Natural killer cell (primary cell): Measurements from ENCODE around the gene THAP7. TPM values are rescaled to one million over a fixed set of nuclear protein-coding genes. Genes with fewer than 3 reads are reported as not detected.
A peak's percentile ranks its signal among the peaks of the same experiment; 100 is the strongest.

Experiments
- ATAC-seq, 3 donors: fragments of 150-1000 bp in 2 of 3; fragments of 200-7000 bp in 1 of 3; cut with Tn5 transposase; 1 replicate in 1 of 3; 2 replicates in 2 of 3; pipeline ENCODE4 v1.10.0; 2021; ENCODE audit warnings: mild to moderate bottlenecking in 2 of 3, moderate library complexity in 2 of 3
- DNase-seq, 2 donors: peaks; one replicate each; pipeline versions ENCODE4 v3.0.0 to v3.0.0-alpha.2; 2013 to 2021; ENCODE audit warnings: mixed read lengths in 1 of 2
- H3K27ac ChIP-seq: one replicate; pipeline ENCODE4 v1.5.1; 2013; ENCODE audit warnings: mild to moderate bottlenecking, low read length
- H3K27me3 ChIP-seq: one replicate; pipeline ENCODE4 v1.6.1; 2013; ENCODE audit warnings: low read length; ENCODE audit not compliant: control insufficient read depth, insufficient read depth
- H3K36me3 ChIP-seq: one replicate; pipeline ENCODE4 v1.6.1; 2013; ENCODE audit warnings: low read length; ENCODE audit not compliant: control insufficient read depth, insufficient read depth
- H3K4me1 ChIP-seq: one replicate; pipeline ENCODE4 v1.6.1; 2013; ENCODE audit warnings: low read length; ENCODE audit not compliant: control insufficient read depth, insufficient read depth
- H3K4me3 ChIP-seq: one replicate; pipeline ENCODE4 v1.5.1; 2013; ENCODE audit warnings: low read length
- H3K9me3 ChIP-seq: one replicate; pipeline ENCODE4 v1.6.1; 2013; ENCODE audit warnings: low read length; ENCODE audit not compliant: control insufficient read depth, insufficient read depth
- H3K27ac Mint-ChIP-seq, 2 donors: one replicate each; pipeline ENCODE4 v1.8.0; 2022; ENCODE audit warnings: mild to moderate bottlenecking in 2 of 2, mixed read lengths in 2 of 2, moderate library complexity in 1 of 2
- H3K27me3 Mint-ChIP-seq, 2 donors: one replicate each; pipeline ENCODE4 v1.8.0; 2022; ENCODE audit warnings: low read depth in 2 of 2, mixed read lengths in 2 of 2
- H3K36me3 Mint-ChIP-seq: one replicate; pipeline ENCODE4 v1.8.0; 2022; ENCODE audit warnings: mixed read lengths
- H3K4me1 Mint-ChIP-seq, 2 donors: one replicate each; pipeline ENCODE4 v1.8.0; 2022; ENCODE audit warnings: mixed read lengths in 2 of 2
- H3K4me3 Mint-ChIP-seq: one replicate; pipeline ENCODE4 v1.8.0; 2022; ENCODE audit warnings: mild to moderate bottlenecking, moderate library complexity, mixed read lengths
- H3K9me3 Mint-ChIP-seq, 2 donors: one replicate each; pipeline ENCODE4 v1.8.0; 2022; ENCODE audit warnings: mixed read lengths in 2 of 2
- WGBS: methylation state at CpG from one replicate; pipeline ENCODE4 v1.1.7; 2013; ENCODE audit warnings: missing lambda C conversion rate; ENCODE audit not compliant: insufficient coverage; 5-methylcytosine and 5-hydroxymethylcytosine counted together
- intact Hi-C: fragments of 100-400 bp; cut with micrococcal nuclease; formaldehyde crosslinking; loops from one replicate; pipeline ENCODE4 v1.14.2; 2022
- total RNA-seq, 4 donors: library from RNA; stranded (reverse); fragments of 120-200 nt in 1 of 4; gene quantifications; one replicate each; pipeline versions ENCODE4 v1.2.3 to v1.2.4, GENCODE V29; 2013 to 2022
- TF ChIP-seq, protein P1 (sequence below): fragments of 200-600 bp; IDR thresholded peaks from one replicate; pipeline ENCODE4 v1.8.0; 2022; ENCODE audit warnings: antibody characterized with exemption

THAP7 gene
- total RNA-seq, 3 donors from 2014 or later (not counting 1 experiment from before 2014, with no cell fraction given) = 24.1 to 40.0 (median 26.8) TPM

DNA sequence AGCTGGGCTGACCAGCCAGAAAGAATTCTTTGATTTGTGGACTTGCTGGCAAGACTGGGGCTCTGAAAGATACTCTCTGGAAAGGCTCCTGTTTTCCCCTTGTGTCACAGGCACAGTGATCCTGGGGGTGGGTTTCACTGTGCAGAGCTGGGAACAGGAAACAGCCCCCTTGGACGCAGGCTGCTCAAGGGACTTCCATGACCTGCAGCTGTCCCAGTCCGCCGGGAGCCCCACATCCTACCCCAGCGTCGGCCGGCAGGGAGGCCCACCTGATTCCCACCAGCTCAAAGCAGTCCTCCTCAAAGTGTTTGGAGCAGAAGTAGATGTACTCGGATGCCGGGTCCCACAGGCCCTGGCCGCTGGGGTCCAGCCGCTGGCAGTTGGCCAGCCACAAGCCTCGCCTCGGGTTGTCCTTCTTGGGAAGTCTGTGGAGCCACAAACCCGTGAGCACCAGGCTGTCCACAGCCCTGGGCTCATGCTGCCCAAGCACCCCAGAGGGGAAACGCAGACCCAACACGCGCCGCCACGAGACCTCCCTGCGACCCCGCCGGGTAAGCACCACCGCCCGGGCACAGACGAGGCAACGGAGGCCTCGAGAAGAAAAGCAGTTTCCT, 824 bp downstream of the THAP7 start:
- H3K36me3 Mint-ChIP-seq = no peaks in the 10 kb centered on the region
- Histone ChIP-seq H3K36me3 (peaks cover 18% of the 10 kb centered on the region), H3K27ac (peak overlapping the region; percentile 94), H3K9me3 (no peaks in the 10 kb centered on the region), H3K27me3 (no peaks in the 10 kb centered on the region), H3K4me1 (peaks cover 35% of the 10 kb centered on the region), H3K4me3 (peak overlapping the region; percentile 87)
- WGBS = 3% methylated on average over 26 of the region's 26 CpGs
- H3K27me3 Mint-ChIP-seq = no peaks in the 10 kb centered on the region
- no peak for ATAC-seq
- peak overlapping the region; percentile 93 for H3K4me3 Mint-ChIP-seq
- TF ChIP-seq, protein P1, sequence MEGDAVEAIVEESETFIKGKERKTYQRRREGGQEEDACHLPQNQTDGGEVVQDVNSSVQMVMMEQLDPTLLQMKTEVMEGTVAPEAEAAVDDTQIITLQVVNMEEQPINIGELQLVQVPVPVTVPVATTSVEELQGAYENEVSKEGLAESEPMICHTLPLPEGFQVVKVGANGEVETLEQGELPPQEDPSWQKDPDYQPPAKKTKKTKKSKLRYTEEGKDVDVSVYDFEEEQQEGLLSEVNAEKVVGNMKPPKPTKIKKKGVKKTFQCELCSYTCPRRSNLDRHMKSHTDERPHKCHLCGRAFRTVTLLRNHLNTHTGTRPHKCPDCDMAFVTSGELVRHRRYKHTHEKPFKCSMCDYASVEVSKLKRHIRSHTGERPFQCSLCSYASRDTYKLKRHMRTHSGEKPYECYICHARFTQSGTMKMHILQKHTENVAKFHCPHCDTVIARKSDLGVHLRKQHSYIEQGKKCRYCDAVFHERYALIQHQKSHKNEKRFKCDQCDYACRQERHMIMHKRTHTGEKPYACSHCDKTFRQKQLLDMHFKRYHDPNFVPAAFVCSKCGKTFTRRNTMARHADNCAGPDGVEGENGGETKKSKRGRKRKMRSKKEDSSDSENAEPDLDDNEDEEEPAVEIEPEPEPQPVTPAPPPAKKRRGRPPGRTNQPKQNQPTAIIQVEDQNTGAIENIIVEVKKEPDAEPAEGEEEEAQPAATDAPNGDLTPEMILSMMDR = no peak
- intact Hi-C loops = loop anchor here (1.0 kb wide), 1 partner anchor 19 kb away; the partner anchor contains the start of gene LZTR1
- peak in 1 of 2 donors; percentile 37 for DNase-seq
- H3K27ac Mint-ChIP-seq = peak overlapping the region; percentile 98 to 99
- peaks cover 26 to 33% of the 10 kb centered on the region in 2 donors for H3K4me1 Mint-ChIP-seq
- H3K9me3 Mint-ChIP-seq = no peaks in the 10 kb centered on the region

DNA sequence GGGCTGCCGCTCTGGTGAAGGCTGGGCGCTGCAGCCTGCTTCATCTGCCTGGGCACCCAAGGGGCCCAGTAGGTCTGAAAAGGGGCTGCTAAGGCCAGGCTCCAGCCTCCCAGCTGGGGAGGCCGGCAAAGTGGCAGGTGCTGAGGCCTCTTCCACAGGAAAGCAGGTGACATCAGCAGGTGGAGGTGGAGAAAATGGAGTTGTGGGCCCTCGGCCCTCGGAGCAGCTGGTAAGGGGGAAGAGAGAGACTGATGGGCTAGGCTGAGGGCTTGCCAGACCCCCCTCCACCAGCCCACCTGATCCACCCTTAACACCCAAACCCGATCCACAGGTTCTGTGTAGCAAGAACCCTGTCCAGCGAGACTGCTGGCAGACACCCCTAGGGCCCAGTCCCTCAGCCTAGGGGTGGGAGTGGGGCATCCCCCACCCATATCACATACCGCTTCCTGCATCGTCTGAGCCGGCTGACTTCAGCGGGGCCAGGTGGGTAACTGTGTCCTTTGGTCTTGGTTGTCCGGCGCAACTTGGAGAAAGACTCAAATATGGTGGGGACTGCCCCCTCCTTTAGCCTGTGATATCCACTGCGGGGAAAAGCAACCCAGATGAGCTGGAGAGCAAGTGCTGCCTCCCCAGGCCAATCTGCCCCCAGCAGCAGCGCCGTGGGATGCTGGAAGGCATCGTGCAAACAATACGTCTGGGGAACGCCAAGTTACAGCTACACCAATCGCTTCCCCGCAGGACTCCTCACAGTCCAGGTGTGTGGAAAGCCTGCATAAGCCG, 1.5 kb downstream of the THAP7 start:
- no peaks in the 10 kb centered on the region for H3K9me3 ChIP-seq
- H3K9me3 Mint-ChIP-seq = no peaks in the 10 kb centered on the region
- peaks cover 20% of the 10 kb centered on the region for H3K36me3 ChIP-seq
- no peaks in the 10 kb centered on the region for H3K36me3 Mint-ChIP-seq
- ATAC-seq = no peak
- WGBS = 77% methylated on average over 20 of the region's 22 CpGs
- intact Hi-C loops = no loop called here
- peak overlapping the region; percentile 87 for H3K4me3 ChIP-seq
- no peaks in the 10 kb centered on the region for H3K27me3 ChIP-seq
- peaks cover 26 to 33% of the 10 kb centered on the region in 2 donors for H3K4me1 Mint-ChIP-seq
- TF ChIP-seq, protein P1 = no peak
- DNase-seq = peak in 1 of 2 donors; percentile 29
- peaks cover 35% of the 10 kb centered on the region for H3K4me1 ChIP-seq
- H3K27ac ChIP-seq = peak overlapping the region; percentile 94
- peak overlapping the region; percentile 98 to 99 for H3K27ac Mint-ChIP-seq
- H3K4me3 Mint-ChIP-seq = peak overlapping the region; percentile 59
- no peaks in the 10 kb centered on the region for H3K27me3 Mint-ChIP-seq

DNA sequence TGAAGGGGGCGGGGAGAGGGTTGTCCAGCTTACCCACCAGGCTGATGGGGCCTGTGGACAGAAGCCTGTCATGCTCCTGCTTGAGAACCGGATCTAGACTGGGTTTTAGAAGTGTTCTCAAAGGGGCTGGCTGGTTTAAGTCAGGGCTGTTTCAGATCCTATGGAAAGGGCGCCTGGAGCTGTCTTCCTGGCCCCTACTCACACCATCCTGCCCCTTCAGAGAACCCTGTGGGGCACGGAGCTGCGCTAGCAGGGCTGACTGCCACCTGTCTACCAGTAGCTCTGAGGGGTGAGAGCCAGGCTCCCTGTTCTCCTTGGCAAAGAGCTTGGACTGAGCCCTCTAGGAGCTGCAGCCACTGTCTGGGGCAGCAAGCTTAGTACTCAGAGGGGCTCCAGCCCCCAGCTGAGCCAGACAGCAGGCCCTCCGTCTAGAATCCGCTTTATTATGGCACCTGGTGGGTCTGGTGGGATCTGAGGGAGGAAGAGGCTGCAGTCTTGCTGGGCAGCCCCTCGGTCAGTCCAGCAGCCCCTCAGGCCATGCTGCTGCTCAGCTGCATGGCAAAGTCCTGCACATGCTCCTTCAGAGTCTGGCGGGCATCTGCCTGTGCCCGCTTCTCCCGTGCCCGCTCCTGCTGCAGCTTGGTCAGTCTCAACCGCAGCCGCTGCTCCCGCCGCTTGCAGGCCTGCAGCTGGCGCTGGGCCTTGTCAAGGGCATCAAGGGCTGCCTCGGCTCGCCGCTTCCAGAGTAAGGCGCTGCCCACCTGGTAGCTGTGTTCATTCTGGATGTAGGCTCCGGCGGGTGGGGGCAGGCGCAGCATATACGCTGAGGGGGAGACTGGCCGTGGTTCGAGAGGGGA, 2.3 kb downstream of the THAP7 start:
- Histone ChIP-seq H3K4me1 (peaks cover 35% of the 10 kb centered on the region), H3K27ac (no peak overlapping the region), H3K36me3 (peaks cover 23% of the 10 kb centered on the region), H3K9me3 (no peaks in the 10 kb centered on the region), H3K27me3 (no peaks in the 10 kb centered on the region), H3K4me3 (no peak overlapping the region)
- H3K4me1 Mint-ChIP-seq = peaks cover 26 to 33% of the 10 kb centered on the region in 2 donors
- TF ChIP-seq, protein P1 = no peak
- H3K36me3 Mint-ChIP-seq = no peaks in the 10 kb centered on the region
- 96% methylated on average over 27 of the region's 27 CpGs for whole genome bisulfite sequencing
- H3K27ac Mint-ChIP-seq = peak overlapping the region; percentile 98 to 99
- intact Hi-C loops = no loop called here
- no peaks in the 10 kb centered on the region for H3K27me3 Mint-ChIP-seq
- no peaks in the 10 kb centered on the region for H3K9me3 Mint-ChIP-seq
- ATAC-seq (no peak), DNase-seq (no peak)
- H3K4me3 Mint-ChIP-seq = peak overlapping the region; percentile 59
